Activated T-cell treated with anti-CD3 and anti-CD28 coated beads, Interleukin-2, amount 50 U/mL, for 4 hours (primary cell): ENCODE results near the gene USP6NL. TPM values are rescaled to one million over a fixed set of nuclear protein-coding genes. Genes with fewer than 3 reads are reported as not detected.
A peak's percentile ranks its signal among the peaks of the same experiment; 100 is the strongest.
"Not testable (repeated sequence)": the region's sequence is repeated elsewhere in the genome, so short reads cannot be mapped to it uniquely, and the experiment has no call there.

Experiments
- ATAC-seq, 2 donors: fragments of 200-7000 bp; cut with Tn5 transposase; one replicate each; pipeline ENCODE4 v1.10.0; 2021
- DNase-seq: peaks from one replicate; pipeline ENCODE4 v3.0.0-alpha.2; 2020
- H3K27me3 Mint-ChIP-seq: one replicate; pipeline ENCODE4 v1.8.0; 2021; ENCODE audit warnings: low read depth, mixed read lengths
- H3K36me3 Mint-ChIP-seq: one replicate; pipeline ENCODE4 v1.8.0; 2022; ENCODE audit warnings: mixed read lengths; ENCODE audit not compliant: insufficient read depth
- H3K4me1 Mint-ChIP-seq: one replicate; pipeline ENCODE4 v1.8.0; 2021; ENCODE audit warnings: low read depth, mixed read lengths
- H3K4me3 Mint-ChIP-seq: one replicate; pipeline ENCODE4 v1.8.0; 2021; ENCODE audit warnings: mild to moderate bottlenecking, moderate library complexity, mixed read lengths
- H3K9me3 Mint-ChIP-seq: one replicate; pipeline ENCODE4 v1.8.0; 2021; ENCODE audit warnings: mixed read lengths
- total RNA-seq, 3 donors: library from RNA; stranded (reverse); gene quantifications; one replicate each; pipeline ENCODE4 v1.2.1, GENCODE V29; 2021

USP6NL gene
- total RNA-seq, 3 donors from 2014 or later, result 4.7 to 5.3 (median 4.7) TPM

- no peak for DNase-seq
- H3K9me3 Mint-ChIP-seq, result no peaks in the 10 kb centered on the region
- H3K4me1 Mint-ChIP-seq, result peaks cover 16% of the 10 kb centered on the region
- peak overlapping the region; percentile 48 for H3K4me3 Mint-ChIP-seq
- ATAC-seq, result peak; percentile 96 to 97
- peaks cover 2% of the 10 kb centered on the region for H3K27me3 Mint-ChIP-seq
- H3K36me3 Mint-ChIP-seq, result no peaks in the 10 kb centered on the region
Observed at GRCh38 chr10:11631890-11632587, 20.6 kb upstream of the USP6NL start.

GRCh38 chr10:11631291-11631690 lies 19.8 kb upstream of the USP6NL start:
- DNase-seq, result no peak
- ATAC-seq, result no peak
- H3K4me3 Mint-ChIP-seq, result no peak overlapping the region
- H3K4me1 Mint-ChIP-seq, result peaks cover 16% of the 10 kb centered on the region
- H3K27me3 Mint-ChIP-seq, result peaks cover 2% of the 10 kb centered on the region
- no peaks in the 10 kb centered on the region for H3K36me3 Mint-ChIP-seq
- H3K9me3 Mint-ChIP-seq, result no peaks in the 10 kb centered on the region

GRCh38 chr10:11629731-11630130 lies 18.3 kb upstream of the USP6NL start:
- Mint-ChIP-seq H3K4me3 (no peak overlapping the region), H3K4me1 (peaks cover 21% of the 10 kb centered on the region), H3K27me3 (peaks cover 5% of the 10 kb centered on the region), H3K36me3 (no peaks in the 10 kb centered on the region), H3K9me3 (no peaks in the 10 kb centered on the region)
- DNase-seq (no peak), ATAC-seq (no peak)

- not testable (repeated sequence) for H3K36me3 Mint-ChIP-seq, H3K4me3 Mint-ChIP-seq, H3K27me3 Mint-ChIP-seq, ATAC-seq, DNase-seq, H3K9me3 Mint-ChIP-seq
- peaks cover 17% of the 10 kb centered on the region for H3K4me1 Mint-ChIP-seq
Observed at GRCh38 chr10:11627941-11628340, 16.5 kb upstream of the USP6NL start.

- no peaks in the 10 kb centered on the region for H3K36me3 Mint-ChIP-seq
- H3K4me3 Mint-ChIP-seq, result no peak overlapping the region
- no peak for DNase-seq
- H3K27me3 Mint-ChIP-seq, result peaks cover 8% of the 10 kb centered on the region
- H3K9me3 Mint-ChIP-seq, result no peaks in the 10 kb centered on the region
- no peak for ATAC-seq
- peaks cover 5% of the 10 kb centered on the region for H3K4me1 Mint-ChIP-seq
Observed at GRCh38 chr10:11626071-11626470, 14.6 kb upstream of the USP6NL start.

GRCh38 chr10:11625019-11625735 lies 13.7 kb upstream of the USP6NL start:
- H3K27me3 Mint-ChIP-seq, result peaks cover 8% of the 10 kb centered on the region
- H3K36me3 Mint-ChIP-seq, result no peaks in the 10 kb centered on the region
- H3K4me3 Mint-ChIP-seq, result no peak overlapping the region
- no peak for DNase-seq
- no peaks in the 10 kb centered on the region for H3K9me3 Mint-ChIP-seq
- peaks cover 5% of the 10 kb centered on the region for H3K4me1 Mint-ChIP-seq
- no peak for ATAC-seq

GRCh38 chr10:11617233-11617632 lies 5.8 kb upstream of the USP6NL start:
- no peak for ATAC-seq
- DNase-seq, result no peak
- peaks cover 11% of the 10 kb centered on the region for H3K4me1 Mint-ChIP-seq
- peaks cover 11% of the 10 kb centered on the region for H3K9me3 Mint-ChIP-seq
- H3K36me3 Mint-ChIP-seq, result no peaks in the 10 kb centered on the region
- H3K27me3 Mint-ChIP-seq, result peaks cover under 1% of the 10 kb centered on the region
- no peak overlapping the region for H3K4me3 Mint-ChIP-seq

GRCh38 chr10:11616021-11616420 lies 4.6 kb upstream of the USP6NL start:
- H3K9me3 Mint-ChIP-seq, result peaks cover 11% of the 10 kb centered on the region
- H3K4me1 Mint-ChIP-seq, result peaks cover 15% of the 10 kb centered on the region
- ATAC-seq, result no peak
- peaks cover 3% of the 10 kb centered on the region for H3K27me3 Mint-ChIP-seq
- H3K4me3 Mint-ChIP-seq, result no peak overlapping the region
- no peak for DNase-seq
- no peaks in the 10 kb centered on the region for H3K36me3 Mint-ChIP-seq

GRCh38 chr10:11615396-11615795 lies 3.9 kb upstream of the USP6NL start:
- H3K27me3 Mint-ChIP-seq, result peaks cover 3% of the 10 kb centered on the region
- no peaks in the 10 kb centered on the region for H3K36me3 Mint-ChIP-seq
- no peak for ATAC-seq
- DNase-seq, result no peak
- no peak overlapping the region for H3K4me3 Mint-ChIP-seq
- H3K4me1 Mint-ChIP-seq, result peaks cover 19% of the 10 kb centered on the region
- peaks cover 11% of the 10 kb centered on the region for H3K9me3 Mint-ChIP-seq

GRCh38 chr10:11612021-11613001 lies 861 bp upstream of the USP6NL start:
- H3K9me3 Mint-ChIP-seq, result peaks cover 9% of the 10 kb centered on the region
- no peak for DNase-seq

GRCh38 chr10:11610826-11611247 lies 613 bp downstream of the USP6NL start:
- peak; percentile 11 for DNase-seq
- peaks cover 6% of the 10 kb centered on the region for H3K27me3 Mint-ChIP-seq
- H3K9me3 Mint-ChIP-seq, result no peaks in the 10 kb centered on the region
- peak; percentile 24 to 29 for ATAC-seq
- H3K4me1 Mint-ChIP-seq, result peaks cover 49% of the 10 kb centered on the region
- peak overlapping the region; percentile 86 for H3K4me3 Mint-ChIP-seq
- no peaks in the 10 kb centered on the region for H3K36me3 Mint-ChIP-seq

More at GRCh38 chr10:11612021-11613001, 861 bp upstream of the USP6NL start:
- ATAC-seq, result peak; percentile 46 to 51
- Mint-ChIP-seq H3K4me3 (peak overlapping the region; percentile 85), H3K27me3 (peaks cover 6% of the 10 kb centered on the region), H3K4me1 (peaks cover 44% of the 10 kb centered on the region), H3K36me3 (no peaks in the 10 kb centered on the region)

- Mint-ChIP-seq H3K4me1 (peaks cover 55% of the 10 kb centered on the region), H3K27me3 (peaks cover 6% of the 10 kb centered on the region), H3K4me3 (peak overlapping the region; percentile 86), H3K36me3 (no peaks in the 10 kb centered on the region), H3K9me3 (no peaks in the 10 kb centered on the region)
- DNase-seq (no peak), ATAC-seq (no peak)
Observed at GRCh38 chr10:11610166-11610825, 1.2 kb downstream of the USP6NL start.

- peak overlapping the region; percentile 9 for H3K4me3 Mint-ChIP-seq
Observed at GRCh38 chr10:11609492-11610093, 1.9 kb downstream of the USP6NL start.

More at GRCh38 chr10:11609492-11610093, 1.9 kb downstream of the USP6NL start:
- no peaks in the 10 kb centered on the region for H3K9me3 Mint-ChIP-seq
- DNase-seq (no peak), ATAC-seq (no peak)
- peaks cover 59% of the 10 kb centered on the region for H3K4me1 Mint-ChIP-seq
- peaks cover 6% of the 10 kb centered on the region for H3K27me3 Mint-ChIP-seq
- H3K36me3 Mint-ChIP-seq, result no peaks in the 10 kb centered on the region
